OCI-LY1 (cell line): ENCODE measurements around the gene MPPED2.

Experiments used
- EZH2 ChIP-seq: fragments of 200-600 bp; sonication (generic), shearing (Covaris generic); IDR thresholded peaks from 2 replicates; pipeline ENCODE4 v1.8.0; 2017; ENCODE audit warnings: borderline replicate concordance, mixed run types, mild to moderate bottlenecking, antibody characterized with exemption, low read length, moderate library complexity, mixed read lengths
- TF ChIP-seq, protein P1 (sequence below): fragments of 200-600 bp; sonication (generic), shearing (Covaris generic); IDR thresholded peaks from 2 replicates; pipeline ENCODE4 v1.5.1; 2017; ENCODE audit warnings: mild to moderate bottlenecking, antibody characterized with exemption, low read length, moderate library complexity, mixed read lengths

DNA sequence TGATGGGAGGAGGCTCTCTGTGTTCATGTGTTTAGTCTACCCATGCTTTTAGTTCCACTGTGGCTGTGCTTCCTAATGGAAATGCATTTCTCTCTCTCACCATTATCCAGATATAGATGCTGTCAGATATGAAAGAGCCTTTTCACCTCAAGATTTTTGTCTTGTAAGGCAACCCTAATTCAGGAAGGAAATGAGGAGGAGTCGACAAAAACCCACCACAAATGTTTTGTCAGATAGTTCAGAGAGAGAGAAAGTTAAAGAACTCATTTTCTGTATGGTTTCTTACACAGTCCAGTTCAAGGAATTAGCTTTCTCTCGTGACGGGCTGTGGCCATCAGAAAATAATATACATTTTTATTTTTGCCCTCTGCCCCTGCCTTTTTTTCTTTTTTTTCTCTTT is 180.8 kb downstream of the MPPED2 start:
- TF ChIP-seq, protein P1, sequence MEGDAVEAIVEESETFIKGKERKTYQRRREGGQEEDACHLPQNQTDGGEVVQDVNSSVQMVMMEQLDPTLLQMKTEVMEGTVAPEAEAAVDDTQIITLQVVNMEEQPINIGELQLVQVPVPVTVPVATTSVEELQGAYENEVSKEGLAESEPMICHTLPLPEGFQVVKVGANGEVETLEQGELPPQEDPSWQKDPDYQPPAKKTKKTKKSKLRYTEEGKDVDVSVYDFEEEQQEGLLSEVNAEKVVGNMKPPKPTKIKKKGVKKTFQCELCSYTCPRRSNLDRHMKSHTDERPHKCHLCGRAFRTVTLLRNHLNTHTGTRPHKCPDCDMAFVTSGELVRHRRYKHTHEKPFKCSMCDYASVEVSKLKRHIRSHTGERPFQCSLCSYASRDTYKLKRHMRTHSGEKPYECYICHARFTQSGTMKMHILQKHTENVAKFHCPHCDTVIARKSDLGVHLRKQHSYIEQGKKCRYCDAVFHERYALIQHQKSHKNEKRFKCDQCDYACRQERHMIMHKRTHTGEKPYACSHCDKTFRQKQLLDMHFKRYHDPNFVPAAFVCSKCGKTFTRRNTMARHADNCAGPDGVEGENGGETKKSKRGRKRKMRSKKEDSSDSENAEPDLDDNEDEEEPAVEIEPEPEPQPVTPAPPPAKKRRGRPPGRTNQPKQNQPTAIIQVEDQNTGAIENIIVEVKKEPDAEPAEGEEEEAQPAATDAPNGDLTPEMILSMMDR: no peak
- TF ChIP-seq EZH2: no peak
